ENCODE data around the gene USP6NL. TPM values are rescaled to one million over a fixed set of nuclear protein-coding genes. Genes with fewer than 3 reads are reported as not detected.
"Not testable (repeated sequence)": the region's sequence is repeated elsewhere in the genome, so short reads cannot be mapped to it uniquely, and the experiment has no call there.

Gene USP6NL
- total and polyA plus RNA-seq, 3 donors from 2014 or later: 50.4 to 64.9 (median 56.1) TPM

DNA sequence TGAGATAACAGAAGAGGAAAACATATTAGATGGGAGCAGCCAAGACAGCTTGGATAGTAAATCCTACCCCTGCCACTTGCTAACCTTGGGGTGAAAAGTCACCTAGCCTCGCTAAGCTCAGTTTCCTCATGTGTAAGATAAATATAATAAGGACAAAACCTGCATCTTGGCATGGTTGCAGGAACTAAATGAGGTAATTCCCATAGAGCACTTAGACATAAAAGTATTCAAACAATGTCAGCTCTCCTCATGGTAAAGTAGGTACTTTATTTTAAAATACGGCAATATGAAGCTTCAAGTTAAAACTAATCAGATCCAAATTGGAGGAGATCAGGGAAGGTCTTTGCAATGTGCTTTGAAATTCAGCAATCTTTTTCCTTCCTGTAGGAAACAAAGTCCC lies 113.1 kb downstream of the USP6NL start:
- H3K27me3 ChIP-seq: no peaks in the 10 kb centered on the region
- H3K4me1 ChIP-seq: no peaks in the 10 kb centered on the region
- H3K4me3 ChIP-seq: no peak overlapping the region
- intact Hi-C loops (cut with DNase I; ENCODE audit: low total_unique reads): no loop called here
- no peaks in the 10 kb centered on the region for H3K36me3 ChIP-seq (ENCODE audit: low read depth, missing control alignments)
- no peak overlapping the region for H3K27ac ChIP-seq
- 95 to 96% methylated on average over 2 of the region's 2 CpGs for WGBS, 2 donors
- no peaks in the 10 kb centered on the region for H3K9me3 ChIP-seq
- no peak for DNase-seq
- TF ChIP-seq POLR2A (IDR thresholded peaks at IDR 0.05): no peak
- TF ChIP-seq, protein P1, sequence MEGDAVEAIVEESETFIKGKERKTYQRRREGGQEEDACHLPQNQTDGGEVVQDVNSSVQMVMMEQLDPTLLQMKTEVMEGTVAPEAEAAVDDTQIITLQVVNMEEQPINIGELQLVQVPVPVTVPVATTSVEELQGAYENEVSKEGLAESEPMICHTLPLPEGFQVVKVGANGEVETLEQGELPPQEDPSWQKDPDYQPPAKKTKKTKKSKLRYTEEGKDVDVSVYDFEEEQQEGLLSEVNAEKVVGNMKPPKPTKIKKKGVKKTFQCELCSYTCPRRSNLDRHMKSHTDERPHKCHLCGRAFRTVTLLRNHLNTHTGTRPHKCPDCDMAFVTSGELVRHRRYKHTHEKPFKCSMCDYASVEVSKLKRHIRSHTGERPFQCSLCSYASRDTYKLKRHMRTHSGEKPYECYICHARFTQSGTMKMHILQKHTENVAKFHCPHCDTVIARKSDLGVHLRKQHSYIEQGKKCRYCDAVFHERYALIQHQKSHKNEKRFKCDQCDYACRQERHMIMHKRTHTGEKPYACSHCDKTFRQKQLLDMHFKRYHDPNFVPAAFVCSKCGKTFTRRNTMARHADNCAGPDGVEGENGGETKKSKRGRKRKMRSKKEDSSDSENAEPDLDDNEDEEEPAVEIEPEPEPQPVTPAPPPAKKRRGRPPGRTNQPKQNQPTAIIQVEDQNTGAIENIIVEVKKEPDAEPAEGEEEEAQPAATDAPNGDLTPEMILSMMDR (IDR thresholded peaks at IDR 0.05): no peak

DNA sequence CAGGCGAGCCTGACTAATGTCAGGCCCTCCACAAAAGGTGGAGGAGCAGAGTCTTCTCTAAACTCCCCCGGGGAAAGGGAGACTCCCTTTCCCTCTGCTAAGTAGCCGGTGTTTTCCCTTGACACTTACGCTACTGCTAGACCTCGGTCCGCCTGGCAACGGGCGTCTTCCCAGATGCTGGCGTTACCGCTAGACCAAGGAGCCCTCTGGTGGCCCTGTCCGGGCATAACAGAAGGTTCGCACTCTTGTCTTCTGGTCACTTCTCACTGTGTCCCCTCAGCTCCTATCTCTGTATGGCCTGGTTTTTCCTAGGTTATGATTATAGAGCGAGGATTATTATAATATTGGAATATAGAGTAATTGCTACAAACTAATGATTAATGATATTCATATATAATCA lies 116.5 kb downstream of the USP6NL start:
- peak; percentile 82 for DNase-seq
- intact Hi-C loops (cut with DNase I; ENCODE audit: low total_unique reads); H3K27ac ChIP-seq; H3K4me3 ChIP-seq; H3K27me3 ChIP-seq; H3K4me1 ChIP-seq; H3K36me3 ChIP-seq (ENCODE audit: low read depth, missing control alignments); H3K9me3 ChIP-seq: not testable (repeated sequence)
- WGBS, 2 donors: 65 to 70% methylated on average over 11 to 13 of the region's 13 CpGs
- TF ChIP-seq, protein P1 (IDR thresholded peaks at IDR 0.05): peak in 2 of 3 experiments; percentile 17 to 24

DNA sequence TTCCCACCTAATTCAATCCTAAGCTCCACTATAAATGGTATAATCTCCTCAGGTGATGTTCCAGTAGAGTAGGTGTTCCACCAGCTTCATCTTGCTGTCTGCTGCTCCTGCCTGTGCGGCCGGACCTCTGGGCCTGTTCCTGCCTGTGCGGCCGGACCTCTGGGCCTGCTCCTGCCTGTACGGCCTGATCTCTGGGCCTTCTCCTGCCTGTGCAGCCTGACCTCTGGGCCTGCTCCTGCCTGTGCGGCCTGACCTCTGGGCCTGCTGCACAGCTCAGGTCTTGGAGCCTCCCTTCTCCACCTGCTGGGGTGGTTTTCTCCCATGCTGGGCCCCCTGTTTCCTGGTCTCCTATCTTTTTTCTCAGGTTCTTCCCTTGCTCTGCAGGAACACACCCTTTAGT lies 117.8 kb downstream of the USP6NL start:
- H3K27me3 ChIP-seq: no peaks in the 10 kb centered on the region
- intact Hi-C loops (cut with DNase I; ENCODE audit: low total_unique reads): no loop called here

DNA sequence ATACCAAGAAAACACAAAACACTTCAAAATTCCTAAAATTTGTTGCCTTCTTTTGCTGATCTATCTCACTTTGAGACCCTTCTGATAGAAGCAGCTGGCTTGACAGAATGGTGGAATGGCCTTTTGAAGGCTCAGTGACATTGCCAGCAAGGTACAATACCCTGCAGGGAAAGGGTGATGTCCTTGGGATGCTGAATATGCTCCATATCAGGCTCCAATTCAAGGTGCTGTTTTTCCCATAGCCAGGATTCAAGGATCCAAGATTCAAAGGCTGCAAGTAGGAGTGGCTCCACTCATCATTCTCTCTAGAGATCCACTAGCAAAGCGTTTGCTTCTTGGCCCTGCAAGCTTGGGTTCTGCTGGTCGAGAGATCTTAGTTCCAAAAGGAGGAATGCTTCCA lies 120.4 kb downstream of the USP6NL start:
- no peaks in the 10 kb centered on the region for H3K4me1 ChIP-seq
- no peaks in the 10 kb centered on the region for H3K27me3 ChIP-seq
- no peak for TF ChIP-seq POLR2A (IDR thresholded peaks at IDR 0.05)
- TF ChIP-seq, protein P1 (IDR thresholded peaks at IDR 0.05): no peak
- no peaks in the 10 kb centered on the region for H3K36me3 ChIP-seq (ENCODE audit: low read depth, missing control alignments)
- H3K9me3 ChIP-seq: no peaks in the 10 kb centered on the region
- intact Hi-C loops (cut with DNase I; ENCODE audit: low total_unique reads): no loop called here
- no peak overlapping the region for H3K27ac ChIP-seq
- H3K4me3 ChIP-seq: no peak overlapping the region
- WGBS, 2 donors: 79 to 90% methylated on average over 2 of the region's 2 CpGs
- DNase-seq: no peak

More for the DNA sequence above, 117.8 kb downstream of the USP6NL start:
- TF ChIP-seq, protein P1 (IDR thresholded peaks at IDR 0.05): no peak
- TF ChIP-seq POLR2A (IDR thresholded peaks at IDR 0.05): no peak
- Histone ChIP-seq H3K4me3 (no peak overlapping the region), H3K27ac (no peak overlapping the region), H3K9me3 (no peaks in the 10 kb centered on the region), H3K4me1 (no peaks in the 10 kb centered on the region), H3K36me3 (ENCODE audit: low read depth, missing control alignments) (no peaks in the 10 kb centered on the region)
- 95 to 100% methylated on average over 6 of the region's 6 CpGs for WGBS, 2 donors
- DNase-seq: no peak

DNA sequence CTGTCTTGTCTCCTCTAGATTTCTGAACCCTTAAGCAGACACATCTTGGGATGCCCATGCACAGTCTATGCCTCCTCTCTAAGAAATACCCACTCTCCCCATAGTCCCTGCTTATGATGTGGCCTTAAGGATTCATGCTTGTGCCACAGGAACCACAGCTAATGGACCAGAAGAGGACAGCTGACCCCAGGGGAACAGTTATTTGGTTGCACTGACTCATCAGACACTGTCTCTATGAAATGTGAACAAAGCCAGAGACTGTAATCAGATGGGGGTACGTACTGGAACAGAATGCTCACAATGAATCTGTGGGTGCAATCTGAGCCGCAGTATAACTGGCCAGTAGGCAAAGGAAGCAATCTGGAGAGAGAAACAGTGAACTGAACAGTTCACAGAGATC lies 121.9 kb downstream of the USP6NL start:
- Histone ChIP-seq H3K36me3 (ENCODE audit: low read depth, missing control alignments) (no peaks in the 10 kb centered on the region), H3K9me3 (no peaks in the 10 kb centered on the region), H3K27me3 (no peaks in the 10 kb centered on the region), H3K27ac (no peak overlapping the region), H3K4me3 (no peak overlapping the region), H3K4me1 (no peaks in the 10 kb centered on the region)
- no peak for DNase-seq
- intact Hi-C loops (cut with DNase I; ENCODE audit: low total_unique reads): no loop called here
- no peak for TF ChIP-seq POLR2A (IDR thresholded peaks at IDR 0.05)
- WGBS, 2 donors: 68 to 83% methylated on average over 2 of the region's 2 CpGs

All from testis (tissue), 3 donors.